NCI-H1092 treated with DMSO at 0.1 percent for 48 hours (cell line): ENCODE data around the gene COL4A2.

Experiments used
- DNase-seq: peaks from one replicate; lab custom pipeline; 2025; lab: John Stamatoyannopoulos, UW

The COL4A2 gene

GRCh38 chr13:110455444-110455843, 148.4 kb downstream of the COL4A2 start:
- no peak for DNase-seq

GRCh38 chr13:110455941-110456340, 148.9 kb downstream of the COL4A2 start:
- peak; percentile 86 for DNase-seq

- no peak for DNase-seq
Measured at GRCh38 chr13:110456550-110456949, 149.5 kb downstream of the COL4A2 start.

- DNase-seq = no peak
Measured at GRCh38 chr13:110457361-110457760, 150.3 kb downstream of the COL4A2 start.

- no peak for DNase-seq
Measured at GRCh38 chr13:110458017-110458416, 150.9 kb downstream of the COL4A2 start.

- no peak for DNase-seq
Measured at GRCh38 chr13:110458594-110459365, 151.7 kb downstream of the COL4A2 start.

- no peak for DNase-seq
Measured at GRCh38 chr13:110462091-110462490, 155.0 kb downstream of the COL4A2 start.

GRCh38 chr13:110463156-110463555, 156.1 kb downstream of the COL4A2 start:
- DNase-seq = no peak

GRCh38 chr13:110463871-110464510, 156.9 kb downstream of the COL4A2 start:
- no peak for DNase-seq

GRCh38 chr13:110464556-110465333, 157.7 kb downstream of the COL4A2 start:
- DNase-seq = no peak

- no peak for DNase-seq
Measured at GRCh38 chr13:110465696-110466095, 158.6 kb downstream of the COL4A2 start.

GRCh38 chr13:110466266-110466915, 159.3 kb downstream of the COL4A2 start:
- DNase-seq = no peak

GRCh38 chr13:110467516-110468110, 160.5 kb downstream of the COL4A2 start:
- no peak for DNase-seq

- DNase-seq = no peak
Measured at GRCh38 chr13:110468986-110469495, 162.0 kb downstream of the COL4A2 start.

GRCh38 chr13:110469597-110469996, 162.5 kb downstream of the COL4A2 start:
- no peak for DNase-seq

GRCh38 chr13:110470272-110471009, 163.4 kb downstream of the COL4A2 start:
- DNase-seq = no peak

GRCh38 chr13:110471156-110471832, 164.2 kb downstream of the COL4A2 start:
- no peak for DNase-seq

GRCh38 chr13:110471833-110472162, 164.7 kb downstream of the COL4A2 start:
- DNase-seq = no peak

- no peak for DNase-seq
Measured at GRCh38 chr13:110472904-110473563, 165.9 kb downstream of the COL4A2 start.

- DNase-seq = no peak
Measured at GRCh38 chr13:110474713-110475112, 167.6 kb downstream of the COL4A2 start.
